OCI-M2 (cell line): ENCODE measurements around the gene BICD2.

ENCODE experiments used
- DNase-seq: peaks from one replicate; lab custom pipeline; 2025; ENCODE audit not compliant: unreplicated experiment; lab: John Stamatoyannopoulos, UW

Gene BICD2

DNA sequence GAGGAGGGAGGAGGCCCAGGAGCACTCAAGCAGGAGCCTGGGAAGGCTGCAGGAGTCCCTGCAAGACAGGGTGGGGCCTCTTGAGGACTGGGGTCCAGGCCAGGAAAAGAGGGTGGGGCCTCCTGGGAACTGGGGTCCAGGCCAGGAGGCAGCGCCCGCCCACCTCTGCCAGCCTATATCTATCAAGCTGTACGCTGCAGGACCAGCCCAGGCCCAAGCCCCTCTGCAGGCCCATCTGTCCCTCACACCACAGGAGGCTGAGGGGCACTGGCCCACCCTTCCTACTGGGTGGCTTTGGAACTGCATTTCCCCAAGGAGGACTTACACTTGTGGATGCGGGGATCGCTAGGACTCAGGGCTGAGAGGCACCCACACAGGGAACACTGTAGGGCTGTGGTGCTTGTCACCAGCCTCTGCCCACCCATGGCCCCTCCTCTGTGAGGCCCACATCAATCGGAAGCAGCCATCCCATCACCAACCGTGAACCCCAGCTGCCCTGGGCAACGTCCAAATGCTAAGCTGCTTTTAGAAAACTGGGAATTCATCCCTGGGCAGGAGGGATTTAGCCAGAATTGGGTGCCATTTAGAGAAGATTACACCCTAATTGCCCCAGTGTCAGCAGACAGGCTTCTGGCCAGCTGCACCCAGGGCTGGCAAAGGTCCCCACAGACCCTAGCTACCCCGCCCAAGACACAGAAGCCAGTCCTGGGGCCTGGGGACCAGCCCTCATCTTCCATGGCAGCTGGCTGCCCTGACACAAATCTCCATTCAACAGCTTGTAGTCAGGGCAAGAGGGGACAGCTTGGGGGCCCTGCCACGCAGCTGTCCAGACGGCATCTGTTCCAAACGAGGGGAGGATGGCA, 15.3 kb downstream of the BICD2 start:
- no peak for DNase-seq

DNA sequence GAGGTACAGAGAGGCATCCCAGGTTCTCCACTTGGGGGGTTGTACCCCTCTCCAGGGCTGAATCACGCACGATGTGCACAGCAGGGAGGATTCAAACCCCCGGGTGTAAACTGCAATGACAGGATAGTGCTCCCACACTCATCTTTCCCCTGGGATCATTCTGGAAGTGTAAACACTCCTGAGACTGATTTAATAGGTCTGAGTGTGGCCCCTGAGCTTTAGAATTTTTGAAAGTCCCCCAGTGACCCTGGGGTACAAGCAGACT, 16.5 kb downstream of the BICD2 start:
- DNase-seq = no peak

DNA sequence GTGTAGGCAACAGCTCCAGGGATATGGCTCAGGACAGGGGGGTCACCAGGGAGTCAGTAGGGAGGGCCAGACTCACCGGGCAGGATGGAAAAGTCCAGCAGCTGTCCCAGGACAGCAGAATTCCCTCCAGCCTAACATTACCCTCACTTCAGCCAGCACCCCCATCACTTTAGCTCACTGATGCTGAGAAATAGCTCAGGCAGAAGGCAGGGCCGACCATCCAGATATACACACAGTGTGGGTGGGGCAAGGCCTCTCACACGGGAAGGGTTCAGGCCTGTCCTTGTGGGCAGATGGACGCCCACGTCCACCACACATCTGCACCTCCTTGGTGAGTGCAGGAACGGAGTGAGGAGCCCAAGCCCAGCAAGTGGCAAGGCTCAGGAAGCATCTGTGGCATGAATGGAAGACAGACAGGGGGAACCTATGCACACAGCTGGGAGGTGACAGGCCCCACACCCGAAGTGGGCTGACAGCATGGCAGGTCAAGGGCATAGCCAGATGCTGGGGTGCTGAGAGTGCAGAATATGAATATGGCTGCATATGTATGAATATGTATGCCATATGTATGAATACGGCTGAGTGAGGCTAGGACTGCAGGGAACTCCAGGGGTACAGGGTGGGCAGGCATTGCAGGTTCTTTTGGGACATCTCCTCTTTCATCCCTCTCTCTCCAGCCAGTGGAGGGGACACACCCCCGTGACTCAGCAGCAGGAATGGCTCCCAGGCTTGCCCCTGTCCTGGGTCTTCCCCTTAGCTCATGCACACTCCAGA, 17.0 kb downstream of the BICD2 start:
- no peak for DNase-seq

DNA sequence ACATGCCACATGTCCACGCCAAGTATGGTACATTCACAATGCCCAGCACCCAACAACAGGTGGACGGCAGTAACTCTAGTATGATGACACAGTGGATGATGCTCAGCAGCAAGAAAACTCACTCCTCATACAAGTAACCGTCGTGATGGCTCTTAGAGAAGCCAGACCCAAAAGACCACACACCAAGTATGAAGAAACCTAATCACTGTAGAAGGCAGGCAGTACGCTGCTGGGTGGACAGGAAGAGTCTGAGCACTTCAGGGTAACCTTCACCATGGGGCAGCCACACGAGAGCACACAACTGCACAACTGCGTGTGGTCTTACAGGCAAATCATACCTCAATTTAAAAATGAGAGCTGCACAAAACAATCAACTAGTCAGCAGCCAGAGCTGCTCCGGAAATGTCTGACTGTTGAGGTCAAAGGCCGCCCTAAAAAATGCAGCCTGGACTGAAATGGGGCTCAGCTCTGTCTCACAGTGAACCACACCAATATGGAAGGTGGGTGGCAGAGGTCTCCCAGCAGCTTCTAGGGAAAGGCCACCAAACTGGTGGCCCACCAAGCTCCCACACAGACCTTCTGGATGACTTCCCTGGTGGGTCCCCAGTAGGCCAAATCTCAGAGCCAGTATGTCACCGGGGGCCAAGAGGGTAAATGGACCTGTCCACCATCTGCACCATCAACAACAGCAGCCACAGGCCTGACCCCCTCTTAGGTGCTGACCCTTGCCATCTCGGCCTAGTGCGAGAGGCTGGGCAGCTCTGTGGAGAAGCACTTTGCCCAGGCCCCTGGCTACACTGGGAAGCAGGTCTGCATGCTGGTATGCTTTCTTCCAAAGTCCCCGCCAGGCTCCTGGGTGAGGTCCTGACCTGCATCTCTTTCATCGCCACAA, 17.8 kb downstream of the BICD2 start:
- no peak for DNase-seq

DNA sequence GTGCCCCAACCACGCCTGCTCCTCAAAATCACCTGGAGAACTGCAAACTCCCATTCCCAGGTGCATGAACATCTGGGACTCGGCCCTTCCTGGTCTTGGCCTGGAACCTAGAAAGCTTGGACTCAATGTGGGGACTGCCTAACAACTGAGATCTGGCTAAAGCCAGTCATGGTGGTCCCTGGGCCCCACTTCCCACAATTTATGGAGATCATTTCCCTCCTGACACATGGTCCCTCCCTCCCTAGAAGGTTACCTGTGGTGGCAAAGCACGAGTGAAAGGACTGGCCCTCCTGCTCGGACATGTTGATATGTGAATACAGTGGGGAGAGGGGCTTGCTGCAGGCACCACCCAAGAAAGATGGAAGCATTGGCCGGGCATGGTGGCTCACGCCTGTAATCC, 18.8 kb downstream of the BICD2 start:
- DNase-seq = no peak

DNA sequence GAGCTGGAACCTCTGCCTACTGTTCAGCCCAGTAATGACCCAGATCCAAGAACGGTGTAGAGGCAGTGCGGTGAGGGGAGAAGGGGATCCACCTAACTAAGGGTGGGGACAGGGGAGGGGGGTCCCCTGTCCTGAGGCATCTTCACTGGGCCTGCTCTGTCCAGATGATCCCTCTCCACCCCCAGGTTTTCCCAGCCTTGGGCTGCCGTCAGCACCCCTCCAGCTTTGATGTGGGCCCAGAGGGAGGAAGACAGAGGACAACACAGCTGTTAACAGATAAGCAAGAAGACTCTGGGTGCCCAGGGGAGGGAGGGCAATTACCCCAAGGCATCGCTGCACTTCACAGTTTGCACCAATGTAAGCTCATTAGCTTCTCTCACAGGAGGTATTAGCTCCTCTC, 19.3 kb downstream of the BICD2 start:
- no peak for DNase-seq

DNA sequence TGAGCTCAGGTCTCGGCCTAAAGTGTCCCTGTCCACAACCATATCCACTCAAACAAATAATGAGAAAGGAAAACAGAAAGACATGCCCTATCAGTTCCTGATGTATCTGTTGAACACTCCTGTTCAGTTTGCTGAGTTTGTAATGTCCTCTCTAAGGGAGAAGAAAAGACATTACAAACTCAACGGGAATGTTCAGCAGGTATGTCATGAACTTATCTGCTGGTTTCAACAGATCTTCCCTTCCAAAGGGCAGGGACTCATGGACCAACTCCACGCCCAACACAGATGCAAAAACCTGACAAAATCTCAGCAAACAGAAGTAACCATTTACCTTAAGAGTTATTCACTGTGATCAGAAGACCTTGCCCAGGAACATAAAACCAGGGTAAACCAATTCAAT, 23.7 kb downstream of the BICD2 start:
- DNase-seq = no peak

DNA sequence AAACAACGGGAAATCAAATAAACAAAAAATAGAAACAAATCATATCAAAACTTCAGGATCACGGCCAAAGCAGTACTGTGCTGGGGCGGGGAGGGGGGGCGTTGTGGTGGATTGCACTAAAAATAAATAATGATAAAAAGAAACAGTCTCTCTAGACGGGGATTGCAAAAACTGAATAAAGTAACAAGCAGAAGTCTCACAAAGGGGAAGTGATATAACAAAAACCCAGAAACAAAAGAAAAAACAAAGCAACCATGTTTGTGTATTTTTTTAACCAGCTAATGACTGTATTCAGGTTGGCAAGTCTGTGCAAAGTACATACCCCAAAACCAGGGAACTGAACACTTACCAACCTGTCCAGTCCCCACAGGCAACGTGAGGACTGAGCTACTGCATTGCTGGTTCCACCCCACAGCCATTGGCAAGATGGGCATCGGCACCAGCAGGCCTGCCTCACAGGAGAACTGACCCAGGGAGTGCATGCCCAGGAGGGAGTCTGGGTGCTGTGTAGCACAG, 24.1 kb downstream of the BICD2 start:
- no peak for DNase-seq

DNA sequence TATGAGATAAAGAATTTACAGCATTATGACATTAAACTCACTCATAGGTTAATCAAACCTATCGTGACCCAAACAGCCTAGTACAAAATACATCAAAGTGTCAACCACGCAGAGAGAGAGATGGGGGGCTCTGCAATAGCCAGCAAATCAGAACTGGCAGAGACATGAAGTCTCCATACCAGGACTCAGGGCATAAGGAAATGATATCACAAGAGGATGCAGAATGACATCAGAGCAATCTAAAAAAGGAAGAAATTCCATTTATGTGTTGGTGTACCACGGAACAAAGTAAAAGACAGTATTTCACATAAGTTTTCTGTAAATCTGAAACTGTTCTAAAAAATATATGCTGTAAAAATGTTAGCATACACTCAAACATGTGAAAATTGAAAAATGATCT, 24.6 kb downstream of the BICD2 start:
- no peak for DNase-seq

DNA sequence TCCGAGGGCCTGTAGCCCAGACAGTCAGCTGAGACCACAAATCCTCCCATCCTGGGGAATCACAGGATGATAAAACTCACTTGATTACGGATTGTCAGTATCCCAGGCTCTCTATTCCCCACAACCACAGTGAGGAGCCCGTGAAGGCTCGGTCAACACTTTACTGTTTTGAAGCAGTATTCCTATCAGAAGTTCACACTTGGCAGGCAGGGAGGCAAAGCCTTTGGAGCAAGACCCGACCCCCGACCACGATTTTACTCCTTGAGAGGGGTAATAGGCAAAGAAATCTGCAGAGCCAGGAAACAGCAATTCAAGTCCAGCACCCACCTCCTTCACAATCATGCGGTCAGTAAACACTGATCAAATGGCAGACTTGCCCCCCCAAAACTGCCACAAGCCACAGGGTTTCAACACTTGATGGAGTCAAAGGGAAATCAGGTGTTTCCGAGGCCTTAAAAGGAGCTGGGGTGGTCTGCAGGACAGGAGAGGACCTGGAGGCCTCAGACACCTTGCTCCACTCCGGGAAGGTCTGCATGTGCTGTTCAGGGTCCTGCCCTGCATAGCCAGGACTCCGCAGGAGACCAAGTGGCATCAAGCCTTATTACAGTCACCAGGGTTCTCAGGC, 25.2 kb downstream of the BICD2 start:
- DNase-seq = no peak

DNA sequence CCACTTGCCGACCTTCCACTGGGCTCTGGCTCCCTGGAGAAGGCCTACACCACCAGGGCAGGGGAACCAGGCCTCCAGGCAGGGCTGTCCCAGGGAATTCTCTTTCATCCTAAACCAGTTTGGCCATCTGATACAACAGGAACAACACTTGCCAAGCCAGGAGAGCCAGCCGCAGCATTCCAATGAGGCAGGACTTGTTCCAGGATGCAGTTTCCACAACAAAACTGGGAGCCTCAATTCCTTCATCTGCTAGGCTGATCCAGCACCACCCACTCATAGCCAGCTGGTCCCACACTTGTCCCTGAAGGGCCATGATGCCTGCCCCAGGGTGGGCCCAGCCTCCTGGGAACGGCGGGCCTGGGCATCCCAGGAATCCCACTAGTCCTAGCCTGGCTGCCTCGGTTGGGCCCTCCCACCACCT, 26.0 kb downstream of the BICD2 start:
- DNase-seq = no peak

DNA sequence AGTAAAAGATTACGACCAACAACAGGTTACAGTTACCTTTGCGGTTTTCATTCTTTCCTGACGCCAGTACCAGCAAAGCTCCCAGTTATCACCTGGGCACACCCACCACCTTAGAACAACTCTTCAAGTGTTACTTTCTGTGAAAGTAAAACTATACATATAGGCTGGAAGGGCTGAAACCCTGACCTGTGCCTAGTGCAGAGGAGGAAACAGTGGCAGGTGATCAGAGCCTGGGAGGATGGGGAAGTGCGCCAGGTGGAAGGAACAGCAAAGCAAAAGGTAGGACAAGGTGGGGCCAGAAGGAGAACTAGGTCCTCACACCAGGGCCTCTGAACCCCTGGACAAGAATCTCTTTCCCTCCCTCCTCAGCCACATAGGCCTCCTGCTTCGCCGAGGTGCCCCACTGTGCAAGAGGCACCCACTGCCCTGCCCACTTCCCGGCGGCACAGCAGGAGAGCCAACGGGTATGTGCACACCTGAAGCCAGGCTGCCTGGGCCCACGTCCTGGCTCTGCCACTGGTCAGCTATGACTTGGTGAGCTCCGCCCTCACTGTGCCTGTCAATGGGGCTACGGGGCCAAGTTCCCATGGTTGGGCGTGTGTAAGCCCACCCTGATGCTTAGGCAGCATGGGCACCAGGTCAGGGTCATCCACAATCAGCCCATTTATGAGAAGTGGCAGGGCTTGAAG, 26.9 kb downstream of the BICD2 start:
- DNase-seq = no peak

DNA sequence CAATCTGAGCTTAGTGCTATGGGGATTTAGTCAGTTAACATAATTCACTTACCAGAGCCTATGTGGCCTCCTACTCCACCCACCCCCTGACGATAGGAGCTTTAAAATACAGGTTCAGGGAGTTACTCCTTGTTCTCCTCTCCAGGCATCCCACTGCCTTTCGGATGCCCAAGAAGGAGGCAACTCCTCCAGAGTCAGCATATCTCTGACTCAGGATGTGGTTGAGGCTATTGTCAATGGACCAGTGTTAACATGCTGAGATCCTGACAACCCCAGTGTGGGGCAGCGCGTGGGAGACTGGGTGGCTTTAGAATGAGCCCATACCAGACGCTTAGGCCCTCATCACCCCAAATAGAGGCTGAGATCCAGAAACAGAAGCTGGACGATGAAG, 27.4 kb downstream of the BICD2 start:
- no peak for DNase-seq

DNA sequence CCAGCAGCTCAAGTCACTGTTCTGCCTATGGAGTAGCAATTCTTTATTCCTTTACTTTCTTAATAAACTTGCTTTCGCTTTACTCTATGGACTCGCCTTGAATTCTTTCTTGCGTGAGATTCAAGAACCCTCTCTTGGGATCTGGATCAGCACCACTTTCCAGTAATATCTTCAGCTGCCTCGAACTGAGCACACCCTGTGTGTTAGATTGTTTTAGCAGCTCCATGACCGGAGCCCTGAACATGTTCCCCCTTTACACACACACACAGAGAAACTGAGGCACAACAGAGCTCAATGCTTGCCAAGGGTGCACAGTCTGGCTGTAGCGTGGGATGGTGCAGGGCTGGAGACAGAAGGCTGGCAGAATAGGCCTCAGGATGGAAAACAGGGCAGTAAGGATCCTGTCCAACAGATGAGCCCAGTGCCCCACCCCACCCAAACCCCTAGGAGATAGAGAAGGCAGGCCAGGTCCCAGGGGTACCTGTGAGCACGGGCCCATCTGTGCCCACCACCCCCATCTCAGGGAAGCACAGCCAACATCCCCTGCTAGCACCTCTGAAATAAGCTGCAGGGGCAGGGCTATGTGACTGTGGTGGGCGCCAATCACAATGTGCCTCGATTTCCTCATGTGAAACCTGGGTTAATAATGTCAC, 27.9 kb downstream of the BICD2 start:
- no peak for DNase-seq

DNA sequence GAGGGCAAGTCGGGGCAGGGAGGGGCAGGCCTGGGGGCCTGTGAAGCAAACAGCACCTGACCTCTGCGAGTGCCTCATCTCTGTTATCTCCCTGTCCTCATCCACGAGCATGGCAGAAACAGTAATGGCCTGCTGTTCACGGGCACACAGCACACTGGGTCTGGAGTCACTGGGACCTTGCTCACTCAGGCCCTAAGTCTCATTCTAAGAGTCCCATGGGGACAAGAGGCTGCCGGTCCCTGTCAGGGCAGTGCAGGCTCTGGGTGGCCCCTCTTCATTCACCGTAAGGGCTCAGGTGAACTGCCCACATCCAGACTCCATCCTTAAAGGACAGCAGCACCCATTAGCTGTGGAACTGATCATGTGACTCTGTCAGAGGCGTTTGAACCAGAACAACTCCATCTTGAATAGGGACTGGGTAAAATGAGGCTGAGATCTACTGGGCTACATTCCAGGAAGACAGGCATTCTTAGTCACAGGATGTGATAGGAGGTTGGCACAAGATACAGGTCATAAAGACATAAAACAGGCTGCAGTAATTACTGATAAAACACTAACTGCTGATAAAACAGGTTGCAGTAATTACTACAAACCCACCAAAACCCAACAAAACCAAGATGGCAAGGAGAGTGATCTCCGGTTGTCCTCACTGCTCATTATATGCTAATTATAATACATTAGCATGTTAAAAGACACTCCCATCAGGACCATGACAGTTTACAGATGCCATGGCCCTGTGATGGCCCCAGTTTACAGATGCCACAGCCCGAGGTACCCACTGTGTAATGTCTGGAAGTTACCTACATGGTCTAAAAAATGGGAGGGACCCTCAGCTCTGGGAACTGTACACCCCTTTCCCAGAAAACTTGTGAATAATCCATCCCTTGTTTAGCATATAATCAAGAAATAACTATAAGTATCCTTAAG, 28.7 kb downstream of the BICD2 start:
- no peak for DNase-seq

DNA sequence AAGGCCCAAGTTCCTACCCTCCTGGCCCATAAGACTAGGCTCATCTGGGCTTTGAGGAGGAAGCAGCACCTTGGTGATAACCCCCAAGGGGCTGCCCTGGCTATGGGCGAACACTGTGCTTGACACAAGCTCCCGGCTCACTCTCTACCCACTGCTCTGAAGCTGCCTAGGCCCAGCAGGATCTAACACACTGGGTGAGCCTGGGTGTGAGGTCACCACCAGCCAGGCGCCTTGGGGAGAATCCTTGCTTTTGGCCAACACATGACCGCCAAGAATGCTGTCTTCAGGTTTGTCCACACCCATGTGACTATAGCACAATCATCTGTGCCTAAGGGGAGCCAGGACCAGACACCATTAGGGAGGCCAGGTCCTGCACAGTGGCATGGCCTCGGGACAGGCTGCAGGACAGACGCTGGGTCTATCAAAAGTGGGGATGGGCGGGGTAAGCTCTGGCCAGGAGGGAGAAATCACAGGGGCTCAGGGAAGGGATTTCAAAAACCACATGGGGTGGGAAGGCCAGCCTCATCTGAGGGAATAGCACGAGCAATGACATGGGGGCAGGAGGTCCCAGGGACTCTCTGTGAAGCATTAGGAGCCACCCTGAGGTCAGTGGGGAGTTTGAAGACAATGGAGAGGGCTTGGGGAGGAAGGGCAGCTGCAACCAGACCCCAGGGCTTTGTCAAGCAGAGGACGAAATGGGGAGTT, 29.6 kb downstream of the BICD2 start:
- no peak for DNase-seq

DNA sequence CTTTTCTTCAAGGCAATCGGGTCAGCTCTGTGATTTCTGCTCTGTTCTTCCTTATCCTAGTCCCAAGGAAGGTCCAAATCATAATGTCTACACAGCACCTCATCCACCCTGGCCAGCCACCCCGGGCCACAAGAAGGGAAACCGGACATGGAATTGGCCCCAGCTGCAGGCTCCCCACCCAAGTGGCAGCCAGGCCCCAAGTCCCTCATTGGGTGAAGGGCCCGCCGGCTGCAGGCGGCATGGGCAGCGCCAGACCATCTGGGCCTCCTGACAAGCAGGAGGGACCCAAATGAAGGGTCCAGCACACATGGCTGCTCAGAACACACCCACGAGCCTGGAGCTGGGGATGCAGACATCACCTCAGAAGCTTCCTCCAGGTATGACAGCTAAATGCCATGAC, 33.7 kb downstream of the BICD2 start:
- no peak for DNase-seq

DNA sequence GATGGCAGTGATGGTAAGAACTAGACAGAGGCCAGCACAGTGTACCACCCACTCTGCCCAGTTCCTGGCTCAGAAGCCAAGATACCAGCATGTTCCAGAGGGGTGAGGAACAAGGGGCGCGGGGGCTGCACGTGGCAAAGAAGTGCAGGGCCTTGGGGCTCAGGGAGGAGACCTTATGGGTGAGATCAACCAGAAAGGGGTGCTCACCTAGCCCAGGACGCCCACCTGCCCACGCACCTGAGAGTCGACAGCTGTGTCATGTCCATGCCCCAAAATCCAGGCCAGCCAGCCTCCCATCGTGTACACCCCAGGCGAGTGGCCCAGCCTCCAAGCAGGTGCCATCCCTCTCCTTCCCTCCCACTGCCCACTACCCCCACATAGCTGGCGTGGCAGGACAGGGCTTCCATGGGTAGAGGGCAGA, 34.9 kb downstream of the BICD2 start:
- DNase-seq = no peak
